ENCODE measurements around the gene ZHX3.
"Not testable (repeated sequence)": the region's sequence is repeated elsewhere in the genome, so short reads cannot be mapped to it uniquely, and the experiment has no call there.

The ZHX3 gene

DNA sequence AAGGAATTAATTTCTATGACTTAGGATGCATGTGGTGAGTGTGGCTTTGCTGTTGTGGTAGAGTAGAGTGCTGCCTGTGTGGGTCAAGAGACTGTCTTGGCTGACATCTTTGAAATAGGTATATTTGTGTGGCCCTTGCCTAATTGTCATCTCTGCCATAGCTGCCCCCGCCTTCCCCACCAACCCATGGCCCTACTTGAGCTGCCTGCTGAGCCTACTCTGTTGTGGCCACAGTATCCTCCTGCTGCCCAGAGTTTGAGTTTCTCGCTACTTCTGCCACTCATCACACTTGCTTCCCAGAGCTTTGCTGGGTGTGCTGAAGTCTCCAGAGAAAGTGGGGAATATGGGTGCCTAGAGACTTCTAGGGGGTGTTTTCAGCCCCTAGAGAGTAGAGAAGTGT lies 172.2 kb downstream of the ZHX3 start:
- DNase-seq, result no peak

GRCh38 chr20:41143354-41143753 lies 174.2 kb downstream of the ZHX3 start:
- DNase-seq, result no peak

DNA sequence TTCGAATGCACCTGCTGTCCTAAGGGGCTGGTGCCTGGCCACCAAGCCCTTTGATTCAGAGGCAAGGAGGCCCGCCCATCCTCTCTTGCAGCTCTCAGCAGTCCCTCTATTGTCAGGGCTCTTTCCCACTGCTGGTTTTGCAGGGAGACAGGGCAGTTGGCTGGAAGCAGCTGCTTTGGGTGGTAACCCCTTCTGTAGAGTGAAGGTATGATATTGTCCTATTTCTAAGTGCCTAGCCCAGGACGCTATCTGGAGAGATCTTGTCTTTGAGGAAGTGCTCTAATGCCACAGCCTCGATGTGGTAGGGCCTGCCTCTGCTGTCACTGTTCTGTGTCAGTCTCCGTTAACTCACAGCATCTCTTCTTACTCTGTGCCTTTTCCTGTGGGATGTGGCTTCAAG lies 174.6 kb downstream of the ZHX3 start:
- DNase-seq, result no peak

DNA sequence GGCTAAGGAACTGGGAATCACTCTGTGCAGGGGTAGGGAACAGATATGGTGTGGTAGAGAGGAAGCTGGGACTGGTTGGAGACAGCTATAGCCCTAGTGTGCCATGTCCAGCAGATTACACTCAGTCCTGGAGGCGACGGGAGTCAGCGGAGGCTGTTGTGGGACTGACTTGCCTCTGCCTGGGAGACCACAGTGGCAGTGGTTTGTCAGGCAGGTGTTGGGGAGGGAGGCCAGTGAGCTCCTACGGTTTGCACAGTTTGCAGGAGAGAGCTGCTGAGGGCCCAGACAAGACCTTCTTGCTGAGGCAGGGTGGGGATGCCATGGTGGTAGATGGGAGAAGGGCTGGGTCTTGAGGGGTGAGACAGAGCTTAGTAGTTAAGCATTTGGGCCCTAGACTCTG lies 175.3 kb downstream of the ZHX3 start:
- DNase-seq, result no peak

GRCh38 chr20:41141153-41141815 lies 176.2 kb downstream of the ZHX3 start:
- no peak for DNase-seq

GRCh38 chr20:41140226-41141133 lies 177.1 kb downstream of the ZHX3 start:
- no peak for DNase-seq

- no peak for DNase-seq
Measured at GRCh38 chr20:41139227-41140093, 178.1 kb downstream of the ZHX3 start.

DNA sequence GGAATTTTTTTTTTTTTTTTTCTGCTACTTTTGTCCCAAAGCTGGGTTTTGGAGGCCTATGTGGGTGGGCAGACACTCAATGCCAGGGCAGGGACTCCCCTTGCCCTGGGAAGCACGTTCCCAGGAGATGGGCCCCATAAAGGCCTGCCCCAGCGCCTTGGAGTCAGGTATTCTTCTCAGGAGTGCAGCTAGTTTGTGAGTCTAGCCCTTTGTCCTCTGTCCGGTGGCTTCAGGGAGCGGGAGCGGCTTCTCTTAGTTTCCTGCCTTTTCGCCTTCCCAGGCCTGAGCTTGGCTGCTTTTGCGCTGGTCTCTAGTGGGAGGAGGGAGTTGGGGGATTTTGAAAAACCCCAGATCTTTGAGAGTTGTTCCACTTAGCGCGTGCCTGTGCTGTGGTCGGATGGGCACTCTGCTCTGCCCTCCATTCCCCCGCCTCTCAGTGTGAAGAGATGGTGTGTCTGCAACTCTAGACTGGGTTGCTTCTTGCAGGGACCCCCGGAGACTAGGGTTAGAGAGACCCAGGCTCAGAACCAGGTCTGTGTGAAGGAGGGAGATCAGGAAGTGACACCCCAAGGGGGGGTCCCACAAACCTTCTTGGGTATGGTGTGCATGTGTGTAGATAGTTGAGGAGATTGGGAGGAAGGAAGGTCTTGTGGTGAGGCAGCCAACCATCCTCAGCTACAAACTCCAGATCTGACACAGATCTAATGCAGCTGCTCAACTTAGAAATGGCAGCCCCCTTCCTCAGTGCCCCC lies 178.9 kb downstream of the ZHX3 start:
- no peak for DNase-seq

GRCh38 chr20:41137614-41138474 lies 179.7 kb downstream of the ZHX3 start:
- DNase-seq, result peak; percentile 32

GRCh38 chr20:41136680-41137613 lies 180.6 kb downstream of the ZHX3 start, which contains the start of gene PLCG1:
Gene PLCG1 (plus strand): TSS chr20:41137543. CDS start chr20:41137642, 99 bp downstream.
- DNase-seq, result peak; percentile 76

- DNase-seq, result no peak
Measured at GRCh38 chr20:41135888-41136679, 181.4 kb downstream of the ZHX3 start.

DNA sequence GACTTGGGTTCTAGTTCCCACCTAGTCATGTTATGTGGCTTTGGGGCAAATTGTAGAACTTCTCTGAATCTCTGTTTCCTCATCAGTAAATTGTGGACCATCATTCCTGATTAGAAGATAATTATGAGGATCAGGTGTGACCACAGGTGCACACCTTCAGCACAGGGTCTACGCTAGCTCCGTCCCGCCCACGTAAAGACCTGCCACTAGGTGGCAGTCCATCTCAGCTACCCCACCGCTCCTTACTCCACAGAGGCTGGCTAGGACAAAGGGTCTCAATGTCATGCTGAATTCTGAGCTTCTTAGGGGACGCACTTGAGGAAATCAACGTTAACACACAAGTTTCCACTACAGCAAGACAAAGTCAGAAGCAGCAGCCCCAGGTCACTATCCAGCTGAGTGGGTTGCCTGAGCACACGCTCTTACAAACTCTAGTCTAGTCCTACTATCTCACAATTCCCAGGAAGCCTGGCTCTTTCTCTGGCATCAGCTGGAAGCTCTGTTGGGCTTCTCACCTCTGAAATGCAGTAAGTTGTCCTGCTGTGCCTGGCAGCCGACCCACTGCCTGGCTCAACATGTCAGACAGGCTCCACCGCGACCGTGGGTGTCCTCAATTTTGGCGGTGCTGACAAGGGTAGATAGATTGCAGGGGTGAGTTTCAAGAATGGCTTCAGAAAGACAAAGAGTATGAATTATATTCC lies 182.2 kb downstream of the ZHX3 start:
- DNase-seq, result peak; percentile 52

- no peak for DNase-seq
Measured at GRCh38 chr20:41134362-41135186, 183.0 kb downstream of the ZHX3 start.

DNA sequence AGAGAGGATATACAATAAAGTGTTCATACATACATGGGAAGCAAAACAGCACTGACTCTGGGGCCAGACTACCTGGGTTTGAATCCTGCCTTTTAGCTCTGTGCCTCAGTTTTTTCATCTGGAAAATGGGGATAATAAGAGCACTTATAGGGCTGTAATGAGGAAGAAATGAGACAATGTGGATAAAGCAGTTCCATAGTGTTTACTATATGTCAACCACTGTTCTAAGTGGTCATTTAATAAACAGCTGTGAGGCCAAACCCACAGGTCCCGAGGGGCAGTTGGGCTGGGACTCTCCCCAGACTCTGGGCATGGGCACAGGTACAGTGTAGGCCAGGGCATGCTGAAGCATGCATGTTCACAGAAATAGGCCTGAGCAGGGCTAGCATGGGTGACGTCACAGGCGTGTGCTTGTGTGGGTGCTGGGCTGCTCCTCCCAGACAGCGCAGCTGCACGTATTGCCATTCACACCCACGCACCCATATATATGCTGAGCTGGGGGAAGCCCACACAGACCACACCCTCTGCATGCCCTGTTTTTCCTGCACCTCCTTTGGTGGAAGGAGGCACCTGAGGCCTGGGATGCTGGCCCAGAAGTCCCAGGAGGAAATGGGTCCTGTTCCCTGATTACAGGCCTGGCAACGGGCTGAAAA lies 183.7 kb downstream of the ZHX3 start:
- DNase-seq, result peak; percentile 37

DNA sequence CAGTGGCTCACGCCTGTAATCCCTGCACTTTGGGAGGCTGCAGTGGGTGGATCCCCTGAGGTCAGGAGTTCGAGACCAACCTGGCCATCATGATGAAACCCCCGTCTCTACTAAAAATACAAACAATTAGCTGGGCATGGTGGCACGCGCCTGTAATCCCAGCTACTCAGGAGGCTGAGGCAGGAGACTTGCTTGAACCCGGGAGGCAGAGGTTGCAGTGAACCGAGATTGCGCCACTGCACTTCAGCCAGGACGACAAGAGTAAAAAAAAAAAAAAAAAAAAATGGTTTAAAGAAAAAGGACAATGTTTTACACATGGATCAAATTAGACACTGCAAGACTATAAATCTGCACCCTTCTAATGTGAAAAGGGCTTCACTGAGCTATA lies 185.1 kb downstream of the ZHX3 start:
- not testable (repeated sequence) for DNase-seq

DNA sequence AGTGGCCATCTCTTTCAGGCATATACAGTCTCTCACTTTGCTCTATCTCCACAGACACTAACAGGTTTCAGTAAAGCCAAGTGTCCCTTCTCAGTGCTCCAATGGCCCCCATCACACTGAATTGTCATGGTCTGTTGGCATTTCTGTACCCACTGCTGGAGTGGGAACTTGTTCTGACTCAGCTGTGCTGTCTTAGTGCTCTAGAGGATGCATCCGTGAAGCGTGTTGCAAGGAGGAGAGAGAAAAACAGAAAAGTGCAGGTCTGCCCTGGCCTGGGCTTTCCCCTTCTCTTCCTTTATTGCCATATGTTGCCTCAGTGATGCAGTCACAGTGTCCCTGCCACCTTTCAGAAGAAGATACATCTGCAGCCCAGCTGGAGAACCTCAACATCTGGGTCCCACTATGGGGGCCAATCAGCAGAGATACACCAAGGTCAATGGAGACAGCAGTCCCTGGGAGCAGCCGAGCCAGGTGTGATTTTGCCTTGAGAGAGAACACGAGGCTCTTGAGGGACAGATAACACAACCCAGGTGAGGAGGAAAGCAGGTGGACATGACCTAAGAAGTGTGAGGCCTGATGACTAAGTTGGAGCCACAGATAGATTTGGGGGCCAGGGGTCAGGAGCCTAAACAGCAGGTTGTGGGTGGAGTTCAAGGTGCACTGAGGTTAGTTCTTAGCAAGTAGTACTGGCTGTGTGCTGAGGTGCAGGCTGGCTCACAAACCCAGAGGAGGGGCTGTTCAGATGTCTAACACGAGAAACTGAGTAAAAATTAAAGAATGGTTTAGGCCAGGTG lies 185.7 kb downstream of the ZHX3 start:
- no peak for DNase-seq
